ENCODE results near the gene TSPAN14. TPM values are rescaled to one million over a fixed set of nuclear protein-coding genes. Genes with fewer than 3 reads are reported as not detected.

Gene TSPAN14
- total RNA-seq, 1 experiment from 2014 or later, result 3.4 TPM

DNA sequence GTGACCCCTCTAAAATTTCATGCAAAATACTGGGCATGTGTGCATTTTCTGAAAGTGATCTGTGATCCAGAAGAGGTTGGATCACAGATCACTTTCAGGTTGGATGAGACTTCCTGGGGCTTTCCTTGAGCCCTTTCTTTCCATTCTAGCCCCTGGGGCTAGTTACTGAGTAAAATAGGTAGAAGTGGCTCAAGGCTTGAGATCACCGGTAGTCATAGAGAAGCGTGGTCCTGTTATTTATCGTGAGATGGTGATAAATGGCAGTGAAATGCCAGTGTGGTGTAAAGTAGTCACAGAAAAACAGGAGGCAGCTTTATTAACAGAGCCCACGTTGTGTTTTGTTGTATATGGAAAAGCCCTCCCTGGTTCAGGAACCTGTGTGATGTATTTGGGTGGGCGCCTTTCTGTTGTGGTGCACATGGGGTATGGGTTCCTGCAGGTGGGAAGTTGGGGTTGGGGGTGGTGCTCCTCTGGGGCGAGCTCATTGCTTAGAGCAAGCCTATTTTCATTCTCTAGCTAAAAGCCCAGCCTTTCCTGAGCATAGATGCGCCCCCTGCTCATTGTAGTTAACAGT lies 49.6 kb downstream of the TSPAN14 start:
- no peak overlapping the region for H3K27ac ChIP-seq (ENCODE audit: low read length)
- H3K79me2 ChIP-seq (ENCODE audit: low read length), result no peaks in the 10 kb centered on the region
- DNase-seq, result no peak
- H3K4me2 ChIP-seq (ENCODE audit: low read depth, low read length, poor library complexity, severe bottlenecking), result no peak overlapping the region
- no peaks in the 10 kb centered on the region for H3K9me3 ChIP-seq (ENCODE audit: low read length)
- no peaks in the 10 kb centered on the region for H3K36me3 ChIP-seq (ENCODE audit: insufficient read depth, low read length)
- no peak overlapping the region for H3K4me3 ChIP-seq (ENCODE audit: low read length)
- no peak overlapping the region for H2AFZ ChIP-seq (ENCODE audit: low read length)
- H4K20me1 ChIP-seq (ENCODE audit: insufficient read depth, low read depth, low read length), result 0 out of 2 replicates have a peak, but pooled peaks cover 4% of the 10 kb centered on the region
- H3K27me3 ChIP-seq (ENCODE audit: low read length), result no peaks in the 10 kb centered on the region
- no peaks in the 10 kb centered on the region for H3K4me1 ChIP-seq (ENCODE audit: low read length)
- no peak overlapping the region for H3K9ac ChIP-seq (ENCODE audit: low read length)
- no peaks in the 10 kb centered on the region for H3K9me2 ChIP-seq (replicated peaks; ENCODE audit: insufficient read depth, low read length)

DNA sequence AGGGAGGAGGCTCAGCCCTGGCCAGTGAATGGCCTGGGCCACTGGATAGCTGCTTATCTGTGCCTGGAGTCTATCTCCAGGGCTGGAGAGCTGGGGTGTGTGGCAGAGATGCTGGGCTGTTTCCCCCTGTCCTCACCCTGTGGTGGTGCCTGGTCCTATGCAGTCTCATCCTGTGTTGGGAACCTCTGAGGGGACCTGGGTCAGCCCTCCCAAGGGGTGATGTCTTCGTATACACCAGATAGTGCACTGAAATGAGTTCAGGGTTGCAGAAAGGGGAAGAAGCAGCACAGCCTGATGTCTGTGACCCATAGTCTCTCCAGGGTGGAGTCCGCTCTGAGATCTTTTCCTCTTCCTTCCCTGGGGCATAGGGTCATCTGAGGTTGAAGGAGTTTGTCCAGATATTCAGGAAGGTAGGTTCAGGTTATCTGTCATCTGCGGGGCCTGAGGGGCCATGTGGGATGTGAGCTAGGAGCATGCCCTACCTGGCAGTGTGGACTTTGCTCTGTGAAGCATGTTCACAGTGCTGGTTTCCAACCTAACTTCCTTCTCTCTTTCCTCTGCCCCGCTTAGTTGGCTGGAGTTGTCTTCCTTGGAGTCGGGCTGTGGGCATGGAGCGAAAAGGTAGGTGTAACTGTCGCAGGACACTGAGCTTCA lies 50.2 kb downstream of the TSPAN14 start:
- no peak overlapping the region for H3K4me2 ChIP-seq (ENCODE audit: low read depth, low read length, poor library complexity, severe bottlenecking)
- no peaks in the 10 kb centered on the region for H3K79me2 ChIP-seq (ENCODE audit: low read length)
- H3K27me3 ChIP-seq (ENCODE audit: low read length), result no peaks in the 10 kb centered on the region
- no peak overlapping the region for H2AFZ ChIP-seq (ENCODE audit: low read length)
- H3K9me2 ChIP-seq (replicated peaks; ENCODE audit: insufficient read depth, low read length), result no peaks in the 10 kb centered on the region
- H3K27ac ChIP-seq (ENCODE audit: low read length), result no peak overlapping the region
- H3K4me1 ChIP-seq (ENCODE audit: low read length), result no peaks in the 10 kb centered on the region
- H4K20me1 ChIP-seq (ENCODE audit: insufficient read depth, low read depth, low read length), result 0 out of 2 replicates have a peak, but pooled peaks cover 4% of the 10 kb centered on the region
- no peak for DNase-seq
- no peaks in the 10 kb centered on the region for H3K9me3 ChIP-seq (ENCODE audit: low read length)
- no peak overlapping the region for H3K9ac ChIP-seq (ENCODE audit: low read length)
- no peaks in the 10 kb centered on the region for H3K36me3 ChIP-seq (ENCODE audit: insufficient read depth, low read length)
- no peak overlapping the region for H3K4me3 ChIP-seq (ENCODE audit: low read length)

DNA sequence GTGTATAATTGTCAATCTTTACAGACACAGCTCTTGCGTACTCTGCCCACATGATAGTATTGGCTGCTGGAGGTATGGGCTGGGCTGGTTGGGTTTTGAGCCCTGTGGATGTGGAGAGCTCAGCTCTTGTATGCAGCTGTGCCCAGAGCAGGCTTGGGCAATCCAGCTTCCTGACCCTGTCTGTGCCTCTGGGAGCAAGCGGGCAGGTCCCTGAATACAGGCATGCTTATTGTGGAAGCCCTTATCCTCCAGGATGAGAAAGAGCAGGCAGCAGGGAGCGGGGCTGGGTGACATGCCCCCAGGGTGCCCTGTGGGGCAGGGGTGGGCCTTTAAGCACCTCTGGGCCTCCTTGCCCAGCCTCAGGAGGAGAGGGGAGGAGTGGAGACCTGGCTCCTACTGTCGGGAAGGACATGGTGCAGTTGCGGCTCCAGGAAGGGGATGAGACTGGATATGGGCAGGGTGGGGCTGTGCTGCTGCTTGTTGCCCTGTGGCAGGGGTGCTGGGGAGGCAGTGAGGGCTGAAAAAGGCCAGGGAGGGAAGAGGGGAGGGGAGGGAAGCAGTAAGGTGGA lies 50.9 kb downstream of the TSPAN14 start:
- Histone ChIP-seq H3K4me3 (ENCODE audit: low read length) (no peak overlapping the region), H3K9me2 (replicated peaks; ENCODE audit: insufficient read depth, low read length) (no peaks in the 10 kb centered on the region), H4K20me1 (ENCODE audit: insufficient read depth, low read depth, low read length) (0 out of 2 replicates have a peak, but pooled peaks cover 4% of the 10 kb centered on the region), H3K36me3 (ENCODE audit: insufficient read depth, low read length) (no peaks in the 10 kb centered on the region), H3K27ac (ENCODE audit: low read length) (no peak overlapping the region), H3K4me1 (ENCODE audit: low read length) (no peaks in the 10 kb centered on the region), H3K9me3 (ENCODE audit: low read length) (no peaks in the 10 kb centered on the region), H3K27me3 (ENCODE audit: low read length) (no peaks in the 10 kb centered on the region), H3K79me2 (ENCODE audit: low read length) (no peaks in the 10 kb centered on the region), H3K9ac (ENCODE audit: low read length) (no peak overlapping the region), H3K4me2 (ENCODE audit: low read depth, low read length, poor library complexity, severe bottlenecking) (no peak overlapping the region), H2AFZ (ENCODE audit: low read length) (no peak overlapping the region)
- DNase-seq, result no peak

GRCh38 chr10:80506189-80506575 lies 52.1 kb downstream of the TSPAN14 start:
- no peaks in the 10 kb centered on the region for H3K27me3 ChIP-seq (ENCODE audit: low read length)
- H3K4me2 ChIP-seq (ENCODE audit: low read depth, low read length, poor library complexity, severe bottlenecking), result no peak overlapping the region
- H3K79me2 ChIP-seq (ENCODE audit: low read length), result no peaks in the 10 kb centered on the region
- 0 out of 2 replicates have a peak, but pooled peaks cover 4% of the 10 kb centered on the region for H4K20me1 ChIP-seq (ENCODE audit: insufficient read depth, low read depth, low read length)
- no peak overlapping the region for H3K9ac ChIP-seq (ENCODE audit: low read length)
- H3K9me3 ChIP-seq (ENCODE audit: low read length), result no peaks in the 10 kb centered on the region
- no peaks in the 10 kb centered on the region for H3K4me1 ChIP-seq (ENCODE audit: low read length)
- DNase-seq, result no peak
- H3K36me3 ChIP-seq (ENCODE audit: insufficient read depth, low read length), result no peaks in the 10 kb centered on the region
- H2AFZ ChIP-seq (ENCODE audit: low read length), result no peak overlapping the region
- H3K4me3 ChIP-seq (ENCODE audit: low read length), result no peak overlapping the region
- no peak overlapping the region for H3K27ac ChIP-seq (ENCODE audit: low read length)
- H3K9me2 ChIP-seq (replicated peaks; ENCODE audit: insufficient read depth, low read length), result no peaks in the 10 kb centered on the region

- no peak overlapping the region for H3K27ac ChIP-seq (ENCODE audit: low read length)
- H3K4me2 ChIP-seq (ENCODE audit: low read depth, low read length, poor library complexity, severe bottlenecking), result no peak overlapping the region
- H3K4me1 ChIP-seq (ENCODE audit: low read length), result no peaks in the 10 kb centered on the region
- H3K9me3 ChIP-seq (ENCODE audit: low read length), result no peaks in the 10 kb centered on the region
- no peaks in the 10 kb centered on the region for H4K20me1 ChIP-seq (ENCODE audit: insufficient read depth, low read depth, low read length)
- H3K9ac ChIP-seq (ENCODE audit: low read length), result no peak overlapping the region
- no peaks in the 10 kb centered on the region for H3K27me3 ChIP-seq (ENCODE audit: low read length)
- no peak overlapping the region for H2AFZ ChIP-seq (ENCODE audit: low read length)
- H3K36me3 ChIP-seq (ENCODE audit: insufficient read depth, low read length), result no peaks in the 10 kb centered on the region
- H3K4me3 ChIP-seq (ENCODE audit: low read length), result no peak overlapping the region
- no peaks in the 10 kb centered on the region for H3K79me2 ChIP-seq (ENCODE audit: low read length)
- H3K9me2 ChIP-seq (replicated peaks; ENCODE audit: insufficient read depth, low read length), result no peaks in the 10 kb centered on the region
- DNase-seq, result no peak
Observed at GRCh38 chr10:80506836-80507487, 52.9 kb downstream of the TSPAN14 start.

- Histone ChIP-seq H2AFZ (ENCODE audit: low read length) (no peak overlapping the region), H3K4me3 (ENCODE audit: low read length) (no peak overlapping the region), H3K79me2 (ENCODE audit: low read length) (no peaks in the 10 kb centered on the region), H3K4me1 (ENCODE audit: low read length) (no peaks in the 10 kb centered on the region), H3K9ac (ENCODE audit: low read length) (no peak overlapping the region), H3K9me2 (replicated peaks; ENCODE audit: insufficient read depth, low read length) (no peaks in the 10 kb centered on the region), H3K27ac (ENCODE audit: low read length) (no peak overlapping the region), H3K4me2 (ENCODE audit: low read depth, low read length, poor library complexity, severe bottlenecking) (no peak overlapping the region), H3K9me3 (ENCODE audit: low read length) (no peaks in the 10 kb centered on the region), H3K36me3 (ENCODE audit: insufficient read depth, low read length) (no peaks in the 10 kb centered on the region), H4K20me1 (ENCODE audit: insufficient read depth, low read depth, low read length) (no peaks in the 10 kb centered on the region), H3K27me3 (ENCODE audit: low read length) (no peaks in the 10 kb centered on the region)
- DNase-seq, result no peak
Observed at GRCh38 chr10:80509108-80509402, 54.9 kb downstream of the TSPAN14 start.

DNA sequence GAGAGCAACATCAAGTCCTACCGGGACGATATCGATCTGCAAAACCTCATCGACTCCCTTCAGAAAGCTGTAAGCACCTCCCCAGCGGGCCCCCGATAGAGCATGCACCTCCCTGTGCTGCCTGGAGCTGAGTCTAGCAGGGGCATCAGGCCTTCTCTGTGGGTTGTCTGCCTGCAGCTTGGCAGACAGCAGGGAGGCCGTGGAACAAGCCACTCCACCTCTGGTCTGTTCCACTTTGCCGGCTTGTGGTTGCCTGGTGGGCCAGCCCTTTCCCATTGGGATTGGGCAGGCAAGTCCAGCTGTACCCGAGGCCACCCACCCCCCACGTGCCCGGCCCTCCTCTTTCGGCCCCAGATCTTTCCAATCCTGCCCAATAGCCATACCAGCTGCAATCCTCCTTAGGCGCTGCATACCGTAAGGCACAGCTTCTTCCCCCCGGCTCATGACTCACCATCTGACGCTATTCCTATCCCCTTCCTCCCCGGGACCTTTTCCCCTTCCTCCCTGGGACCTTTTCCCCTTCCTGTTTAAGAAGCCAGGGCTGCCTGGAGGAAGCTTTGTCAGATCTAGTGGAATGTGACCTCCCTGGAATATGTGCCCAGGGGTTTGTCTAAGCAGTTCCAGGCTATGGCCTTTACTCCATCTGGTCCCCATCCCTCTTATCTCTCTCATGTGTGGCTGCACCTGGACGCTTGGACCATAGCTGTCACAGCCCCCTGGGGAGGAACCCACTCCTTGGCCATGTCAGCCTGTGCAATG lies 55.5 kb downstream of the TSPAN14 start:
- Histone ChIP-seq H3K4me3 (ENCODE audit: low read length) (no peak overlapping the region), H3K36me3 (ENCODE audit: insufficient read depth, low read length) (no peaks in the 10 kb centered on the region), H3K27ac (ENCODE audit: low read length) (no peak overlapping the region), H3K4me2 (ENCODE audit: low read depth, low read length, poor library complexity, severe bottlenecking) (no peak overlapping the region), H3K9me3 (ENCODE audit: low read length) (no peaks in the 10 kb centered on the region), H2AFZ (ENCODE audit: low read length) (no peak overlapping the region), H3K79me2 (ENCODE audit: low read length) (no peaks in the 10 kb centered on the region), H3K9me2 (replicated peaks; ENCODE audit: insufficient read depth, low read length) (no peaks in the 10 kb centered on the region), H3K4me1 (ENCODE audit: low read length) (no peaks in the 10 kb centered on the region), H4K20me1 (ENCODE audit: insufficient read depth, low read depth, low read length) (no peaks in the 10 kb centered on the region), H3K9ac (ENCODE audit: low read length) (no peak overlapping the region), H3K27me3 (ENCODE audit: low read length) (no peaks in the 10 kb centered on the region)
- no peak for DNase-seq

- Histone ChIP-seq H3K9me2 (replicated peaks; ENCODE audit: insufficient read depth, low read length) (no peaks in the 10 kb centered on the region), H3K27ac (ENCODE audit: low read length) (no peak overlapping the region), H3K4me1 (ENCODE audit: low read length) (no peaks in the 10 kb centered on the region), H3K27me3 (ENCODE audit: low read length) (no peaks in the 10 kb centered on the region), H3K36me3 (ENCODE audit: insufficient read depth, low read length) (no peaks in the 10 kb centered on the region), H4K20me1 (ENCODE audit: insufficient read depth, low read depth, low read length) (no peaks in the 10 kb centered on the region), H2AFZ (ENCODE audit: low read length) (no peak overlapping the region), H3K79me2 (ENCODE audit: low read length) (no peaks in the 10 kb centered on the region), H3K4me2 (ENCODE audit: low read depth, low read length, poor library complexity, severe bottlenecking) (no peak overlapping the region), H3K9ac (ENCODE audit: low read length) (no peak overlapping the region), H3K4me3 (ENCODE audit: low read length) (no peak overlapping the region), H3K9me3 (ENCODE audit: low read length) (no peaks in the 10 kb centered on the region)
- no peak for DNase-seq
Observed at GRCh38 chr10:80512031-80512526, 58.0 kb downstream of the TSPAN14 start.

All from Karpas-422 (cell line).